ENCODE data around the gene PLA2G2D.
"Not testable (repeated sequence)": the region's sequence is repeated elsewhere in the genome, so short reads cannot be mapped to it uniquely, and the experiment has no call there.

Gene PLA2G2D

DNA sequence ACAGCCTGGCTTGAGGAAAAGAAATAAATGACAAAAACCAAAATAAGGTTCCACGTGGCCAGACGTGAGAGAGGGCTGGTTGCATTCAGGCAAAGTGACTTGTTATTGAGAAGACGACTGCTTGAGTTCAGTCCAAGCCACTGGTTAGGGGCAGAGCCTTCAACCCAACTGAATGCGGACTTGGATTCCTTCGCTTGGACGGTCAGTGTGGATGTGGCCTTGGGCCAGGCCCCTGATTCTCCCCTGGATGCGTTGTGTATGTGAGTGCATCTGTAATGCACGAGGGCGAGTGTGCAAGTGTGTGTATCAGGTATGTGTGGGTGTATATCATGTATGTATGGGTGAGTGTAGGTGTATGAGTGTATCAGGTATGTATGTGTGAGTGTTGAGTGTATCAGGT, 21.7 kb upstream of the PLA2G2D start:
- H3K4me1 ChIP-seq (ENCODE audit: control insufficient read depth, insufficient read depth, low read length) = no peaks in the 10 kb centered on the region
- H3K9ac ChIP-seq (ENCODE audit: low read depth, low read length) = no peak overlapping the region
- no peaks in the 10 kb centered on the region for H3K36me3 ChIP-seq (ENCODE audit: insufficient read depth, low read length)
- H3K4me2 ChIP-seq (ENCODE audit: low read length) = no peak overlapping the region
- H3K4me3 ChIP-seq (ENCODE audit: low read length) = no peak overlapping the region
- H3K27me3 ChIP-seq (ENCODE audit: control insufficient read depth, insufficient read depth, low read length) = peaks cover 25% of the 10 kb centered on the region
- no peaks in the 10 kb centered on the region for H3K9me3 ChIP-seq (replicated peaks; ENCODE audit: low read length)

- Histone ChIP-seq H3K9ac (ENCODE audit: low read depth, low read length) (no peak overlapping the region), H3K4me2 (ENCODE audit: low read length) (no peak overlapping the region)
Observed at GRCh38 chr1:20139776-20140612, 20.7 kb upstream of the PLA2G2D start.

DNA sequence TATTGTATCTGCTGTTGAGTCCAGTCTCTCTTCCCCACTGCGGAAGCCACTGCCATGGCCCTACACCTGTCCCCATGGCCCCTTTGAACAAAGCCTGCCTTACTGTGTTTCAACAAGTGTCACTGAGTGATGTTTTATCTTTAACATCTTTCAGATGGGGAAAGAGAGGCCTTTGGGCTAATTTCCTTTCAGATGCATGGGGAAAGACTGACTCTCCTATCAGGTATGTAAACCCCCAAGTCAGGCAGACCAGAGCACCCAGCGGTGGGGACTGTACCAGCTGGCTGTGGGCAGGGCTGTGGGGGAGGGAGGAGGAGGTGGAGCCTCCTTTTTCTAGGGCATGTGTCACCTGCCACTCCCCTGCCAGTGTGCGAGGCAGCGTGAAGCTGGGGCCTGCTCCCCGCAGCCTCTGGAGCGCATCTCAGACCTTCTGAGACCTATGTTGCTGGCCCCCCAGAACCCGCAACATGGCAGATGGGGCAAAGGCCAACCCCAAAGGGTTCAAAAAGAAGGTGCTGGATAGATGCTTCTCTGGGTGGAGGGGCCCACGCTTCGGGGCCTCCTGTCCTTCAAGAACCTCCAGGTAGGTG, 19.7 kb upstream of the PLA2G2D start, which contains the start of gene PLA2G2F:
Gene PLA2G2F, plus strand, starts transcription at position 363 of the 590 bp plus-strand sequence. Its CDS starts 105 bp downstream, at position 468.
- H3K36me3 ChIP-seq (ENCODE audit: insufficient read depth, low read length) = no peaks in the 10 kb centered on the region
- H3K9ac ChIP-seq (ENCODE audit: low read depth, low read length) = no peak within 1 kb of the TSS
- H3K4me1 ChIP-seq (ENCODE audit: control insufficient read depth, insufficient read depth, low read length) = no peaks in the 10 kb centered on the region
- H3K27me3 ChIP-seq (ENCODE audit: control insufficient read depth, insufficient read depth, low read length) = peaks cover 17% of the 10 kb centered on the region
- no peak within 1 kb of the TSS for H3K4me2 ChIP-seq (ENCODE audit: low read length)
- no peak within 1 kb of the TSS for H3K4me3 ChIP-seq (ENCODE audit: low read length)
- no peaks in the 10 kb centered on the region for H3K9me3 ChIP-seq (replicated peaks; ENCODE audit: low read length)

More at GRCh38 chr1:20139776-20140612, 20.7 kb upstream of the PLA2G2D start:
- H3K4me3 ChIP-seq (ENCODE audit: low read length) = no peak overlapping the region
- no peaks in the 10 kb centered on the region for H3K9me3 ChIP-seq (replicated peaks; ENCODE audit: low read length)
- no peaks in the 10 kb centered on the region for H3K4me1 ChIP-seq (ENCODE audit: control insufficient read depth, insufficient read depth, low read length)
- H3K27me3 ChIP-seq (ENCODE audit: control insufficient read depth, insufficient read depth, low read length) = peaks cover 23% of the 10 kb centered on the region
- H3K36me3 ChIP-seq (ENCODE audit: insufficient read depth, low read length) = no peaks in the 10 kb centered on the region

DNA sequence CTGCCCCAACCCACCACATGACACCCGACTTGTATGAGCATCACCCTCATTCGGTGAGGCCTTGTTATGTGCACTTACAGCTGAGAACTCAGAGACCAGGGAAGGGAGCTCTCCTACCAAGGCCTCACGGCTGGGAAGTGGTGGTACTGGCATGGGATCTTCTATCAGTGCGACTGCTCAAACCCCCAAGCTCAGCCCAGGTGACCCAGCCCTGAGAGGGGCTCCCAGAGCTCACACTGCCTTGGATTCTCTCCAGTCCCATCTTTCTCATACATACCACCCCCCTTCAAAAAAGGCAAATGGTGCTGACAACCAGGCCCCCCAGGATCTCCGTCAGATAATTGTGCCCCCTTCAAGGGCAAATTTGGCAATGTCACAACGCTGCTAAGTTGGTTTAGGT, 19.0 kb upstream of the PLA2G2D start:
- H3K4me2 ChIP-seq (ENCODE audit: low read length) = no peak overlapping the region
- no peaks in the 10 kb centered on the region for H3K36me3 ChIP-seq (ENCODE audit: insufficient read depth, low read length)
- H3K27me3 ChIP-seq (ENCODE audit: control insufficient read depth, insufficient read depth, low read length) = peaks cover 11% of the 10 kb centered on the region
- H3K9me3 ChIP-seq (replicated peaks; ENCODE audit: low read length) = no peaks in the 10 kb centered on the region
- H3K9ac ChIP-seq (ENCODE audit: low read depth, low read length) = no peak overlapping the region
- no peak overlapping the region for H3K4me3 ChIP-seq (ENCODE audit: low read length)
- H3K4me1 ChIP-seq (ENCODE audit: control insufficient read depth, insufficient read depth, low read length) = no peaks in the 10 kb centered on the region

DNA sequence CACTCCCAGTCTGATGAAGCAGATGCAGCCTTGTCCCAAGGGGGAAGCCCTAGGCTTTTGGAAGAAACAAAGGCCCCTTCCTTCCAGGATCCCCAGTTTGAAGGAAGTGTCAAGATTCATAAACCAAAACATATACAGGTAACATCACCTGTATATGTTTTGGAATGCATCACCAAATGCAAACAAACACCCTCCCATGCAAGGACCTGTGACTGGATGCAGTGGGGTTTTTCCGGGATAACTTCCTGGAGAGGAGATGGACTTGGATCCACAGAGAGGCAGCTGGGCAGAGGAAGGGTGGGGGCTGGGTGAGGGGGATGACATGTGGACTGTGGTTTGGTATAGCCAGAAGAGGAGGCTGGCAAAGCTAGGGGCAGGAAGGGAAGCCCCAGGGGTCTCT, 18.3 kb upstream of the PLA2G2D start:
- Histone ChIP-seq H3K9me3 (replicated peaks; ENCODE audit: low read length) (no peaks in the 10 kb centered on the region), H3K27me3 (ENCODE audit: control insufficient read depth, insufficient read depth, low read length) (peaks cover 8% of the 10 kb centered on the region), H3K36me3 (ENCODE audit: insufficient read depth, low read length) (no peaks in the 10 kb centered on the region), H3K4me3 (ENCODE audit: low read length) (no peak overlapping the region), H3K4me2 (ENCODE audit: low read length) (no peak overlapping the region), H3K9ac (ENCODE audit: low read depth, low read length) (no peak overlapping the region), H3K4me1 (ENCODE audit: control insufficient read depth, insufficient read depth, low read length) (no peaks in the 10 kb centered on the region)

DNA sequence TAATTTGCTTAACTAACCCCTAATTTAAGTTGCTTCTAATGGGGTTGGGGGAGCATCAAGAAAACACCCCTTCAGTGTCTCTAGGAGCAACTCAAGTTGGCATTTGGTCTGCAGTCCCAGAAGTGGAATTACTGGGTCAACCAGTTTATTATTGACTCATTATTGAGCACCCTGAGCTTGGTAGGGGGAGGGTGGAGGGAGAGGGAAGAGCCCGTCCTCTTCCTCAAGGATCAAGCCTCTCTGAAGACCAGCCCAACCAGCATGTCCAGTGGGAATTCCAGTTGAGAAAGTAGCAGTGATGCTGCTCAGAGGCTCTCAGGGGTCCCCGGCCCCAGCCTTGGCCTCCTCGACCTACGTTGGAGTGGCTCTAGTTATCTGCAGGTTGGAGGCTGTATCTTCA, 17.7 kb upstream of the PLA2G2D start:
- H3K4me2 ChIP-seq (ENCODE audit: low read length) = no peak overlapping the region
- no peaks in the 10 kb centered on the region for H3K36me3 ChIP-seq (ENCODE audit: insufficient read depth, low read length)
- H3K27me3 ChIP-seq (ENCODE audit: control insufficient read depth, insufficient read depth, low read length) = peaks cover 8% of the 10 kb centered on the region
- H3K9ac ChIP-seq (ENCODE audit: low read depth, low read length) = no peak overlapping the region
- H3K9me3 ChIP-seq (replicated peaks; ENCODE audit: low read length) = no peaks in the 10 kb centered on the region
- no peaks in the 10 kb centered on the region for H3K4me1 ChIP-seq (ENCODE audit: control insufficient read depth, insufficient read depth, low read length)
- H3K4me3 ChIP-seq (ENCODE audit: low read length) = no peak overlapping the region

DNA sequence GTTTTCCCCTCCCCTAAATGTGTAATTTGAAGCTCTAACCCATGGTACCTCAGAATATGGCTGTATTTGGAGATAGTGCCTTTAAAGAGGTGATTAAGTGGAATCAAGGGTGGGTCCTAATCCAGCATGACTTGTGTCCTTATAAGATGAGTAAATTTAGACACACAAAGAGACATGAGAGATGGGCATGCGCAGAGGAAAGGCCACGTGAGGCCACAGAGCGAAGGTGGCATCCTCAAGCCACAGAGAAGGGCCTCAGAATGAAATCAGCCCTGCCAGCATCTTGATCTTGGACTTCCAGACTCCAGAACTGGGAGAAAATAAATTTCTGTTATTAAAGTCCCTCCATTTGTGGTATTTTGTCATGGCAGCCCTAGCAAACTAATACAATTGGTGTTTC, 16.9 kb upstream of the PLA2G2D start:
- Histone ChIP-seq H3K27me3 (ENCODE audit: control insufficient read depth, insufficient read depth, low read length) (peaks cover 8% of the 10 kb centered on the region), H3K36me3 (ENCODE audit: insufficient read depth, low read length) (no peaks in the 10 kb centered on the region), H3K9me3 (replicated peaks; ENCODE audit: low read length) (no peaks in the 10 kb centered on the region), H3K9ac (ENCODE audit: low read depth, low read length) (no peak overlapping the region), H3K4me2 (ENCODE audit: low read length) (no peak overlapping the region), H3K4me1 (ENCODE audit: control insufficient read depth, insufficient read depth, low read length) (no peaks in the 10 kb centered on the region), H3K4me3 (ENCODE audit: low read length) (no peak overlapping the region)

DNA sequence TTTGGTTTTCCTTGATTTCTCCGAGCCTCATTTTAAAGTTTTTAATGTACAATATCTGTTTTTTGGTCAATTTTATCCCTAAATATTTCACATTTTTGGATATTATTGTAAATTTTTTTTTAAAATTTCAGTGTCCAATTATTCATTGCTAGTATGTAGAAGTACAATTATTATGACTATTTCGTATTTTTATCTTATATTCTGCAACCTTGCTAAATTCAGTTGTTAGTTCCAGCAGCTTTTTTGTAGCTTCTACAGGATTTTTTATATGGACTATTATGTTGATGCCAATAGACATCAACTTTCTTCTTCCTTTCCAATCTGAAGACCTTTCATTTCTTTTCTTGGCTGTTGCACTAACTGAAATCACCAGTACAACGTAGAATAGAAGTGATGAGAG, 15.7 kb upstream of the PLA2G2D start:
- no peak overlapping the region for H3K4me3 ChIP-seq (ENCODE audit: low read length)
- no peak overlapping the region for H3K4me2 ChIP-seq (ENCODE audit: low read length)
- H3K9me3 ChIP-seq (replicated peaks; ENCODE audit: low read length) = no peaks in the 10 kb centered on the region
- H3K9ac ChIP-seq (ENCODE audit: low read depth, low read length) = no peak overlapping the region
- H3K4me1 ChIP-seq (ENCODE audit: control insufficient read depth, insufficient read depth, low read length) = no peaks in the 10 kb centered on the region
- H3K36me3 ChIP-seq (ENCODE audit: insufficient read depth, low read length) = no peaks in the 10 kb centered on the region
- H3K27me3 ChIP-seq (ENCODE audit: control insufficient read depth, insufficient read depth, low read length) = peaks cover 8% of the 10 kb centered on the region

DNA sequence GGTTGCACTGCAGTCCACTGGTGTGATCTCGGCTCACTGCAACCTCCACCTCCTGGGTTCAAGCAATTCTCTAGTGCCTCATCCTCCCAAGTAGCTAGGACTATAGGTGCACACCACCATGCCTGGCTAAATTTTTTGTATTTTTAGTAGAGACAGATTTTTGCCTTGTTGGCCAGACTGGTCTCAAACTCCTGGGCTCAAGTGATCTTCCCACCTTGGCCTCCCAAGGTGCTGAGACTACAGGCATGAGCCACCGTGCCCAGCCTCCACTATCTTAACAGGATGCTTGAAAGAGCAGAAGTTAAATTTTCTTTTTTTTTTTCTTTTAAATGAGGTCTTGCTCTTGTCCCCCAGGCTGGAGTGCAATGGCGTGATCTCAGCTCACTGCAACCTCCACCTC, 11.2 kb upstream of the PLA2G2D start:
- not testable (repeated sequence) for H3K4me3 ChIP-seq (ENCODE audit: low read length); H3K4me1 ChIP-seq (ENCODE audit: control insufficient read depth, insufficient read depth, low read length); H3K36me3 ChIP-seq (ENCODE audit: insufficient read depth, low read length); H3K27me3 ChIP-seq (ENCODE audit: control insufficient read depth, insufficient read depth, low read length); H3K9me3 ChIP-seq (replicated peaks; ENCODE audit: low read length); H3K9ac ChIP-seq (ENCODE audit: low read depth, low read length); H3K4me2 ChIP-seq (ENCODE audit: low read length)

DNA sequence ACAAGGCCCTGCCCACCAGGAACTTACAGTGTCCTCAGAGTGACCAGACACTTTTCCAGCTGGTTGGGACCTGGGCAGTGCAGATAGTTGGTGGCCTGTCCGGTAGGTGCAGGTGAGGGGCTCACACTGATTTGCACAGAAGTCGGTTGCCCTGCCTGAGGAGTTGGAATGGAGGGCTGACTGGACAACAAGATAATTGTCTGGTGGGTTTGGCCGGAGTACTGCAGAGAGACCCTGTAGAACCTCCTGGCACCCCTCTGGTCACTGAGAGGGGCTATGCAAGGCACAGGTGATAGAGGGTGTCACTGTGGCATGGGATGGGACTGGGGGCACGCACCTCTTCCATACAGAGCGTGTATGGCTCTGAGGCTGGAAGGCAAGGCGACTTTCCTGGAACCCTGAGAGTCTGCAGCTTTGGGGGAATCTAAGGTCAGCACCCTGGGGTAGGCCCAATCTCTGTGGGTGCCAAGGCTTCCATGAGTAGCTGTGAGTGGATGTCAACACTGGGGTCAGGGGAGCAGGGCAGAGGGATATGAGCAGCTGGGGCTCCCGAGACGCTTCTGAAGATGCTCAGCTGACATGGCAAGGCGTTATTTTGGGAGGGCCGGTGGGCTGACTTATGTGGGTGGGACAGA, 7.6 kb upstream of the PLA2G2D start:
- no peaks in the 10 kb centered on the region for H3K36me3 ChIP-seq (ENCODE audit: insufficient read depth, low read length)
- H3K4me1 ChIP-seq (ENCODE audit: control insufficient read depth, insufficient read depth, low read length) = peaks cover 7% of the 10 kb centered on the region
- peaks cover 19% of the 10 kb centered on the region for H3K27me3 ChIP-seq (ENCODE audit: control insufficient read depth, insufficient read depth, low read length)
- no peak overlapping the region for H3K9ac ChIP-seq (ENCODE audit: low read depth, low read length)
- H3K9me3 ChIP-seq (replicated peaks; ENCODE audit: low read length) = no peaks in the 10 kb centered on the region
- H3K4me3 ChIP-seq (ENCODE audit: low read length) = no peak overlapping the region
- H3K4me2 ChIP-seq (ENCODE audit: low read length) = no peak overlapping the region

DNA sequence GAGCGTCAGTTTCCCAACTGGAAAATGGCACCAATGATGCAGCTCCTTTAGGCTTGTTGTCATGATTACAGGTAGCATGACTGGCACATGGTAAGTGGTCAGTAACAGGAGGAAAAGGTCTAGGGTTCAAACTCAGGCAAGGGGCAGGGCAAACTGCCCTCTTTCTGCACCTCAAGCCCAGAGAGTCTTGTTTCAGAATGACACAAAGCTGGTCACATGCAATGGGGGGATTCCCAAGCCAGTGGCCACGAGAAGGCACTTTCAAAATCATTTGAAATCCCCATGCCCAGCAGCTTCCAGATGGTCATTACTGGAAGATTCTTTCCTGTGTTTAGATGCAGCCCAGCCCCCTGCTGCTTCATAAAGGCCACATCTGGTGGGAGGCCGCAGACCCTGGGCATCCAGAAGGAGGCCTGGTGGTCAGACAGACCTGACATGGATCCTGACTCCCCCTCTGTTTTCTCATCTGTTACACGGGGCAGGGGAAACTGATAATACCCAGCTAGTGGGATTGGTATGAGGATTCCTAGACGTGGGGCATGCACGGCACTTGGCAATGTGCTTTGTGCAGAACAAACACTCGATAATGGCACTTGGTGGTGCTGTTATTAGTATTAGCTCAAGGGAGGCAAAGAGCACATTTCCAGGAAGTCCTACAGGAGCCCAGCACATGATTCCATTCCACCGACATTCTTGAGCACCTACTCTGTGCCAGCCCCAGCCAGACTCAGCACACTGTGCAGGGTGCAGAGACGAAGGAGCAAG, 6.9 kb upstream of the PLA2G2D start:
- Histone ChIP-seq H3K27me3 (ENCODE audit: control insufficient read depth, insufficient read depth, low read length) (peaks cover 24% of the 10 kb centered on the region), H3K4me2 (ENCODE audit: low read length) (no peak overlapping the region), H3K4me3 (ENCODE audit: low read length) (no peak overlapping the region), H3K4me1 (ENCODE audit: control insufficient read depth, insufficient read depth, low read length) (peaks cover 7% of the 10 kb centered on the region), H3K9me3 (replicated peaks; ENCODE audit: low read length) (no peaks in the 10 kb centered on the region), H3K9ac (ENCODE audit: low read depth, low read length) (no peak overlapping the region), H3K36me3 (ENCODE audit: insufficient read depth, low read length) (no peaks in the 10 kb centered on the region)

Measured in skeletal muscle satellite cell (primary cell).